ENCODE data around the gene ZBTB17.

ZBTB17 gene

DNA sequence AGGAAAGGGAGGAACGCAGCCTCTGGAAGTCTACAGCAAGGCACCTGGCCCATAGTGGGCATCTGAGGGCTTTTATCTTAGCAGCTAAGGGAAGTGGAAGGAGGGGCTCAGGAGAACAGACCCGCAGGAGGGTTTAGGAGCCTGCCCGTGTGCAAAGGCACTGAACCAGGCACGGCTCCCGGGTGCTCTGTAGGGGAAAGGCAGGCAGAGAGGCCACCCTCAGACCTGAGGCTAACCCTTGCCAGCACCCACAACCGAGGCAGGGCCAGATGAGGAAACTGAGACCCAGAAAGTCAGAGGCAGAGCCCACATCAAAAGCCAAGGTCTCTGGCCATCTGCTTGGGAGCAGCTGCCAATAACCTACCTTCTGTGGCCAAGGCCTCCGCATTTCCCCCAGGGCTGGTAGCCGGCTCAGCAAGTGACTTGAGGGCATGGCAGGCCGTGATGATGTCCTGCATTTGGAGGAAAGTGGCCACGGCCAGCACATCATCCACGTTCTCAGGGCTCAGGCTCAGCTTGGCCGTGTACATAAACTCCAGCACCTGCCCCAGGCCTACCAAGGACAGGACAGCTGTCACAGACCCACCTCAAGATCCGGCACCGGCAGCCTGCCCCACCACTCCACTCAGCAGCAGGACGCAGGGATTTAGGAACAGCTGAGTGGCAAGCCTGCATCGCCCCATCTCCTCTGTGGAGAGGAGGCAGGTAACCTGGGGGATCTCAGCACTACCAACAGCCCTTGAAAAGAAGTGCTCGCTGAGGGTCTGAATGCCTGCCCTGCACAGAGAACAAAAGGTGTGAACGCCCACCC is 29.1 kb downstream of the ZBTB17 start:
- TF ChIP-seq, protein P1, sequence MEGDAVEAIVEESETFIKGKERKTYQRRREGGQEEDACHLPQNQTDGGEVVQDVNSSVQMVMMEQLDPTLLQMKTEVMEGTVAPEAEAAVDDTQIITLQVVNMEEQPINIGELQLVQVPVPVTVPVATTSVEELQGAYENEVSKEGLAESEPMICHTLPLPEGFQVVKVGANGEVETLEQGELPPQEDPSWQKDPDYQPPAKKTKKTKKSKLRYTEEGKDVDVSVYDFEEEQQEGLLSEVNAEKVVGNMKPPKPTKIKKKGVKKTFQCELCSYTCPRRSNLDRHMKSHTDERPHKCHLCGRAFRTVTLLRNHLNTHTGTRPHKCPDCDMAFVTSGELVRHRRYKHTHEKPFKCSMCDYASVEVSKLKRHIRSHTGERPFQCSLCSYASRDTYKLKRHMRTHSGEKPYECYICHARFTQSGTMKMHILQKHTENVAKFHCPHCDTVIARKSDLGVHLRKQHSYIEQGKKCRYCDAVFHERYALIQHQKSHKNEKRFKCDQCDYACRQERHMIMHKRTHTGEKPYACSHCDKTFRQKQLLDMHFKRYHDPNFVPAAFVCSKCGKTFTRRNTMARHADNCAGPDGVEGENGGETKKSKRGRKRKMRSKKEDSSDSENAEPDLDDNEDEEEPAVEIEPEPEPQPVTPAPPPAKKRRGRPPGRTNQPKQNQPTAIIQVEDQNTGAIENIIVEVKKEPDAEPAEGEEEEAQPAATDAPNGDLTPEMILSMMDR (IDR thresholded peaks at IDR 0.05; ENCODE audit: control insufficient read depth, extremely low read depth, insufficient read depth): no peak
- no peak for DNase-seq (ENCODE audit: low read depth)
- no peak overlapping the region for H3K4me3 ChIP-seq (ENCODE audit: low read depth, low read length)

DNA sequence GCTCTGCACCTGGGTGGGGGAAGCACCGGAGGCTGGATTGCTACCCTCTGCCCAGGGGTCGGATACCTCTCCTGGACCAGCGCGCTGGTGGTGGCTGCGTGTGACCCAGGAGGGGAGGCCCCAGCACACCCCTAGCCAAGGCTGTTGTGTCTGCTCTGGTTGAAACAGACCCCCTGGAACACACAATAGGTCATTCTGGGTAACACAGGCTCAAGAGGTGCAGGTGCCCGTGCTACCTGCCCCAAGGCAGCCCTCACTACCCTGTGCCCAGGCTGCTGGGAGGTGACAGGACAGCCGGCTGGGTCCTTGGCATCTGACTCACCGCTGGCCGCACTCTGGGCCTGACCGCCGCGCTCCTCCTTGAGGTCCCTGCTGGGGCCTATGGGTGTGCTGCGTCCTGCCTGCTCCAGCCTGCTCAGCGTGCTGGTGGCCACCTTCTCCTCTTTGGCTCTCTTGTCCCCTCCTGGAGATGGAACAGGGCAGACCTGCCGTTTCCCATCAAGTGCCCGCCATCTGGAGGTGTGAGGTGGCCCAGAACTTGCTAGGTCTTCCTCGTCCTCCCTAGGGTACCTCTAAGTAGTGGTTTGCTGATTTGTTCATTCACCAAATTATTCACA is 30.0 kb downstream of the ZBTB17 start:
- no peak for DNase-seq (ENCODE audit: low read depth)
- H3K4me3 ChIP-seq (ENCODE audit: low read depth, low read length): no peak overlapping the region
- TF ChIP-seq, protein P1 (IDR thresholded peaks at IDR 0.05; ENCODE audit: control insufficient read depth, extremely low read depth, insufficient read depth): no peak

DNA sequence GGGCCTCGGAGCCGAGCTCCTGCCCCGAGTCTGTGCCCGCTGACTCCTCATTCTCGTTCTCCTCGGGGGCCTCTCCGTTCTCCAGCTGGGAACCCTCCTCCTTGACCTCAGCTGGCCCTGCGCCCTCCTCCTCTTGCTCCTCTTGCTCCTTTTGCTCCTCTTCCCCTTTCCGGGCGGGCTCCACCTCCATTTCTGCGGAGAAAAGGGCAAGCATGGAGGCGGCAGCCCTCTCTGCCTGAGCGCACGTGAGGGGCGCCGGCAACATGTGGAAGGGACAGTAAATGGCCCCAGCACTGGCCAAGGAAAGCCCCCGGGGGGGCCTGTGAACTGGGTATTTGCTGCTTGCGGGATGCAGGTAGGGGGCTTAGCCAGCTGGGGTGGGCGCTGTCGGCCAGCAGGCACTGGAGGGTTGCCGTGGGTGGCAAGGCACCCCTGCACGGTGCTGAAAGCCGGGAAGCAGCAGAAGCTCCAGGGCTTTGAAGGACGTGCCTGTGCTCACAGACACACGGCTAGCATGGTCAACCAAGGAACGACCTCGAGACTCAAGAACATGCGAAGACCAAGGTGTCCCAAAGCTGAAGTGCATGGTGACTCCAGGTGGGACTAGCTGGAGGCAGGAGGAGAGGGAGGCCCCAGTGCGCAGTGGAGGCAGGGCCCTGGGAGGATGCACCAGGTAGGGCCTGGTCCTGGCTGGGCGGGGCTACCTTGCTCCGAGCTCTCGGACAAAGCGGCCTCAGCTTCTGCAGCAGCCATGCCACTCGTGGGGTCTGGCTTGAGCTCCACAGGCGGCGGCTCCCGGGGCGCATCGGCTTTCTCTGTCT is 30.7 kb downstream of the ZBTB17 start:
- H3K4me3 ChIP-seq (ENCODE audit: low read depth, low read length): no peak overlapping the region
- DNase-seq (ENCODE audit: low read depth): no peak
- TF ChIP-seq, protein P1 (IDR thresholded peaks at IDR 0.05; ENCODE audit: control insufficient read depth, extremely low read depth, insufficient read depth): no peak

DNA sequence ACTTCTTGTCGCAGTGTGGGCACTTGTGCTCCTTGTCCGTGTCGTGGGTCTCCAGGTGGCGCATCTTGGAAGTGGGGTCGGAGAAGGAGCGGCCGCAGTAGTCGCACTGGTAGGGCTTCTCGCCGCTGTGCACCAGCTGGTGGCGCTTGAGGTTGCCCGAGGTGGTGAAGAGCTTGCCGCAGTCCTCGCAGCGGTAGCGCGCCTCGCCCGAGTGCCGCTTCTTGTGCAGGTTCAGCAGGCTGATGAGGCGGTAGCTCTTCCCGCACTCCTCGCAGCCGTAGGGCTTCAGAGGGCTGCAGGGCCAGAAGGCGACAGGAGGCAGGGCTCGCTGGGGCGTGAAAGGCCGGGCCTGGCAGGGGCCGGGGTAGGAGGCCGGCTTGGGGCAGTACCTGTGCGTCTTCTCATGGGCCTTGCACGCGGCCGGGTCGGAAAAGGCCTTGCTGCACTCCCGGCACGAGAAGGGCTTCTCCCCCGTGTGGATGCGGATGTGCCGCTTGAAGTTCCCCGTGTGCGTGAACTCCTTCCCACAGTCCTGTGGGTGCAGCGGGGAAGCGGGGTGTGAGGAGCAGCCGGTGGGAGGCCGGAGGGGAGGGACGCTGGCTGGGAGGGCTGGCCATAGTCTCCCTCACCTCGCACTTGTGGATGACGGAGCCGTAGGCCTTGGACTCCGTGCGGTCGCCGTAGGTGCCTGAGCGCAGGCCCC is 31.4 kb downstream of the ZBTB17 start:
- no peak overlapping the region for H3K4me3 ChIP-seq (ENCODE audit: low read depth, low read length)
- DNase-seq (ENCODE audit: low read depth): no peak
- TF ChIP-seq, protein P1 (IDR thresholded peaks at IDR 0.05; ENCODE audit: control insufficient read depth, extremely low read depth, insufficient read depth): no peak

DNA sequence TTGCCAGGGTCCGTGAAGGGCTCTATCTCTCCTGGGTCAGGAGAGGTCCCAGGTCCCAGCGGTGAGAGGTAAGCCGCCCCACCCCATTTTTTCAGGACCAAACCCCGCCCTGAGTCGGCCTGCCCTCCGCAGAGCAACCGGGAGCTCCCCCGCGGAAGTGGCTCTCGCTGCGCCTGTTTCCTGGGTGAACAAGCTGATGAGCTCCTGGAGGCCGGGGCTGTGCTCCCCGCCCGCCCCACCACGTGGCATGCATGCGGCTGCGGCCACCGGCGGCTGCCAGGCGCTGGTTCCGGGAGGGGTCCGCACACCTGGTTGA is 32.0 kb downstream of the ZBTB17 start:
- TF ChIP-seq, protein P1 (IDR thresholded peaks at IDR 0.05; ENCODE audit: control insufficient read depth, extremely low read depth, insufficient read depth): no peak
- DNase-seq (ENCODE audit: low read depth): no peak
- no peak overlapping the region for H3K4me3 ChIP-seq (ENCODE audit: low read depth, low read length)

DNA sequence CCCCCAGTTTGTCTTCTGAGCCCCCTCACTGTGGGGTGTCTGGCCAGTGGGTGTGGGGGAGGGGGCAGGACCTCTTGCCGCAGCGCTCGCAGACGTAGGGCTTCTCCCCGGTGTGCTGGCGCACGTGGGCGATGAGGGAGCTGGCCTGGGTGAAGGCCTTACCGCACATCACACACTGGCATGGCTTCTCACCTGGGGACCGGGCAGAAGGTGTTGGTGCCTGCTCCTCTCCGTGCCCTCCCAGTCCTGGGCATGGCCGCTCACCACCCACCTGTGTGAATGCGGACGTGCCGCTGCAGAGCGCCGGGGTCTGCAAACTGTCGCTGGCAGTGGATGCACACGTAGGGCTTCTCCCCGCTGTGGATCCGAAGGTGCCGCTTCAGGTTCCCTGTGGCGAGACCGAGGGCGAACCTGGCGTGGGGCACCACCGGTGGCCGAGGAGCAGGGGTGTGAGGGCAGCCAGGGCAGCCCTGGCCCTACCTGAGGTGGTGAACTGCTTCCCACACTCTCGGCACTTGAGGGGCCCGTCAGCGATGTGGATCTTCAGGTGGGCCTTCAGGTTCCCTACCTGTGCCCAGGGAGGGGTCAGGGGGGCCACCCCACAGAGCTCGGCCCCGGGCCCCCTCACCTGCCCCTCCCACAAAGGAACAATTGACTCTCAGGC is 32.4 kb downstream of the ZBTB17 start:
- H3K4me3 ChIP-seq (ENCODE audit: low read depth, low read length): no peak overlapping the region
- DNase-seq (ENCODE audit: low read depth): no peak
- TF ChIP-seq, protein P1 (IDR thresholded peaks at IDR 0.05; ENCODE audit: control insufficient read depth, extremely low read depth, insufficient read depth): no peak

Data from LNCaP clone FGC (cell line).